ENCODE results near the gene TMEM176A. TPM values are rescaled to one million over a fixed set of nuclear protein-coding genes. Genes with fewer than 3 reads are reported as not detected.

The TMEM176A gene
- polyA plus RNA-seq, 1 donor (not counting 4 experiments of a cell fraction or from before 2014, with no cell fraction given) = not detected

GRCh38 chr7:150830937-150831336 is 30.4 kb downstream of the TMEM176A start:
- Histone ChIP-seq H3K79me2 (ENCODE audit: control insufficient read depth, insufficient read depth, low read length) (no peaks in the 10 kb centered on the region), H3K4me1 (ENCODE audit: control insufficient read depth, extremely low read depth, insufficient read depth, low read length) (no peaks in the 10 kb centered on the region), H3K4me2 (ENCODE audit: control insufficient read depth, extremely low read depth, insufficient read depth, low read depth, low read length) (no peak overlapping the region), H3K9ac (ENCODE audit: control insufficient read depth, extremely low read depth, insufficient read depth, low read length) (no peak overlapping the region), H3K9me1 (ENCODE audit: control insufficient read depth, extremely low read depth, insufficient read depth, low read length) (no peaks in the 10 kb centered on the region), H3K27ac (ENCODE audit: control insufficient read depth, insufficient read depth, low read length) (no peak overlapping the region), H4K20me1 (ENCODE audit: control insufficient read depth, extremely low read depth, insufficient read depth, low read length) (no peaks in the 10 kb centered on the region), H2AFZ (ENCODE audit: control insufficient read depth, low read length) (no peak overlapping the region), H3K36me3 (ENCODE audit: control insufficient read depth in 2 of 2, extremely low read depth in 1 of 2, insufficient read depth in 2 of 2, low read length in 2 of 2) (no peaks in the 10 kb centered on the region), H3K4me3 (ENCODE audit: control insufficient read depth in 2 of 3, extremely low read depth in 1 of 3, insufficient read depth in 2 of 3, low read depth in 1 of 3, low read length in 3 of 3) (no peak overlapping the region), H3K9me3 (ENCODE audit: control insufficient read depth, low read depth, low read length) (no peaks in the 10 kb centered on the region), H3K27me3 (ENCODE audit: control insufficient read depth, extremely low read depth, insufficient read depth, low read length) (no peaks in the 10 kb centered on the region)
- dilution Hi-C loops (cut with MboI; ENCODE audit: extremely low pct_ligation_motif_present, low sequenced_read_pairs) = no loop called here
- FAIRE-seq = no peak
- TF ChIP-seq CTCF (optimal IDR thresholded peaks at IDR 0.05 in 1 of 3, IDR thresholded peaks at IDR 0.05 in 1 of 3, conservative IDR thresholded peaks at IDR 0.05 in 1 of 3; ENCODE audit: extremely low read depth in 1 of 3, insufficient read depth in 2 of 3, low read length in 3 of 3) (no peak), EZH2 (IDR thresholded peaks at IDR 0.05; ENCODE audit: low read length) (no peak)
- DNase-seq (ENCODE audit: low read depth, low spot score) = no peak

GRCh38 chr7:150831851-150832250 is 31.3 kb downstream of the TMEM176A start:
- H3K9ac ChIP-seq (ENCODE audit: control insufficient read depth, extremely low read depth, insufficient read depth, low read length) = no peak overlapping the region
- H3K4me1 ChIP-seq (ENCODE audit: control insufficient read depth, extremely low read depth, insufficient read depth, low read length) = no peaks in the 10 kb centered on the region
- H3K4me2 ChIP-seq (ENCODE audit: control insufficient read depth, extremely low read depth, insufficient read depth, low read depth, low read length) = no peak overlapping the region
- H3K4me3 ChIP-seq (ENCODE audit: control insufficient read depth in 2 of 3, extremely low read depth in 1 of 3, insufficient read depth in 2 of 3, low read depth in 1 of 3, low read length in 3 of 3) = no peak overlapping the region
- H2AFZ ChIP-seq (ENCODE audit: control insufficient read depth, low read length) = no peak overlapping the region
- DNase-seq (ENCODE audit: low read depth, low spot score) = no peak
- H3K27ac ChIP-seq (ENCODE audit: control insufficient read depth, insufficient read depth, low read length) = no peak overlapping the region
- FAIRE-seq = no peak
- no peaks in the 10 kb centered on the region for H3K36me3 ChIP-seq (ENCODE audit: control insufficient read depth in 2 of 2, extremely low read depth in 1 of 2, insufficient read depth in 2 of 2, low read length in 2 of 2)
- dilution Hi-C loops (cut with MboI; ENCODE audit: extremely low pct_ligation_motif_present, low sequenced_read_pairs) = no loop called here
- no peaks in the 10 kb centered on the region for H3K27me3 ChIP-seq (ENCODE audit: control insufficient read depth, extremely low read depth, insufficient read depth, low read length)
- no peak for TF ChIP-seq CTCF (optimal IDR thresholded peaks at IDR 0.05 in 1 of 3, IDR thresholded peaks at IDR 0.05 in 1 of 3, conservative IDR thresholded peaks at IDR 0.05 in 1 of 3; ENCODE audit: extremely low read depth in 1 of 3, insufficient read depth in 2 of 3, low read length in 3 of 3)
- no peak for TF ChIP-seq EZH2 (IDR thresholded peaks at IDR 0.05; ENCODE audit: low read length)
- H3K9me1 ChIP-seq (ENCODE audit: control insufficient read depth, extremely low read depth, insufficient read depth, low read length) = no peaks in the 10 kb centered on the region
- no peaks in the 10 kb centered on the region for H3K9me3 ChIP-seq (ENCODE audit: control insufficient read depth, low read depth, low read length)
- no peaks in the 10 kb centered on the region for H4K20me1 ChIP-seq (ENCODE audit: control insufficient read depth, extremely low read depth, insufficient read depth, low read length)
- H3K79me2 ChIP-seq (ENCODE audit: control insufficient read depth, insufficient read depth, low read length) = no peaks in the 10 kb centered on the region

Data from keratinocyte (primary cell).